ENCODE measurements around the gene EZH2.

The EZH2 gene

GRCh38 chr7:148772297-148773089 lies 111.6 kb downstream of the EZH2 start:
- peak; percentile 37 for DNase-seq (ENCODE audit: low read depth, low spot score)

- DNase-seq (ENCODE audit: low read depth, low spot score), result no peak
Observed at GRCh38 chr7:148770004-148770403, 114.1 kb downstream of the EZH2 start.

GRCh38 chr7:148763622-148764021 lies 120.5 kb downstream of the EZH2 start:
- no peak for DNase-seq (ENCODE audit: low read depth, low spot score)

GRCh38 chr7:148761499-148762278 lies 122.4 kb downstream of the EZH2 start:
- no peak for DNase-seq (ENCODE audit: low read depth, low spot score)
